22Rv1 (cell line): ENCODE data around the gene GMCL2.
A peak's percentile ranks its signal among the peaks of the same experiment; 100 is the strongest.

Source experiments
- H3K27ac ChIP-seq: fragments of 450-650 bp; 2 replicates; pipeline ENCODE4 v1.5.1; 2017
- CTCF ChIP-seq: fragments of 450-650 bp; IDR thresholded peaks from 2 replicates; pipeline ENCODE4 v1.5.1; 2017; ENCODE audit warnings: mild to moderate bottlenecking
- ZFX ChIP-seq: fragments of 450-650 bp; IDR thresholded peaks from 2 replicates; pipeline ENCODE4 v1.6.1; 2017; ENCODE audit warnings: antibody characterized with exemption, borderline replicate concordance

Gene GMCL2

GRCh38 chr5:178187014-178187413, at the start of gene GMCL2:
Gene GMCL2, minus strand, starts transcription at chr5:178187371. Its CDS starts 72 bp downstream, at chr5:178187299.
- no peak for TF ChIP-seq ZFX
- no peak for TF ChIP-seq CTCF

GRCh38 chr5:178236679-178237078, 49.5 kb upstream of the GMCL2 start:
- TF ChIP-seq CTCF: no peak
- no peak for TF ChIP-seq ZFX
- no peak overlapping the region for H3K27ac ChIP-seq

More at GRCh38 chr5:178187014-178187413, at the start of gene GMCL2:
- no peak within 1 kb of the TSS for H3K27ac ChIP-seq

- TF ChIP-seq ZFX (no peak), CTCF (no peak)
- H3K27ac ChIP-seq: no peak overlapping the region
These were observed 49.0 kb upstream of the GMCL2 start for GRCh38 chr5:178236126-178236525.

- TF ChIP-seq ZFX: no peak
- no peak overlapping the region for H3K27ac ChIP-seq
These were observed 48.4 kb upstream of the GMCL2 start for GRCh38 chr5:178235588-178235974.

- TF ChIP-seq CTCF (peak; percentile 85), ZFX (no peak)
These were observed 47.8 kb upstream of the GMCL2 start for GRCh38 chr5:178234750-178235587.

GRCh38 chr5:178234121-178234749, 47.1 kb upstream of the GMCL2 start:
- no peak overlapping the region for H3K27ac ChIP-seq
- TF ChIP-seq ZFX (no peak), CTCF (no peak)

More at GRCh38 chr5:178234750-178235587, 47.8 kb upstream of the GMCL2 start:
- no peak overlapping the region for H3K27ac ChIP-seq

- peak overlapping the region; percentile 88 for H3K27ac ChIP-seq
- TF ChIP-seq ZFX: no peak
- TF ChIP-seq CTCF: no peak
These were observed 45.8 kb upstream of the GMCL2 start for GRCh38 chr5:178232920-178233429.
